ENCODE measurements around the gene SPSB2.

Gene SPSB2

DNA sequence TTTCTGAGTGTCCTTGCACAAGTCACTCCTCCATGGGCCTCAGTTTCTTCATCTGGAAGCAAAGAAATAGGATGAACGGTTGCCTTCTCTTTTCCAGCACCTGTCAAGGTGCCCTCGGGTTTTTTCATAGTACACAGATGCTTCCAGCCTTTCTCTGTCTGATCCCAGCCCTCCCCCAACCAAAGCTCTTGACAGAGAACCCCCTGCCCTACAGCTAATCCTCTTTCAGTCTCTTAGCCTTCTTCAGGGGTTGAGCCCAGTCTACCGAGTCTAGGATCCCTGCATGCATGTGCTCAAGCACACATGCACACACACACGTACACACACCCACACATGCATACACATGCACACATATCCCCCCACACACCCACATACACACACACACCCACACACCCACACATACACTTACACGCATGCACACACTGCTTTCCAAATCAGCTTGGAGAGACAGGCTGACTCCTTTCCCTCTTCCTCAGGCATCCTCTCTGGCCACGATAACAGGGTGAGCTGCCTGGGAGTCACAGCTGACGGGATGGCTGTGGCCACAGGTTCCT, 26.7 kb downstream of the SPSB2 start:
- no peak overlapping the region for H3K4me3 ChIP-seq (ENCODE audit: low read length, poor library complexity, severe bottlenecking)
- H3F3A ChIP-seq (ENCODE audit: low read depth): peaks cover 1% of the 10 kb centered on the region
- no peaks in the 10 kb centered on the region for H3K27me3 ChIP-seq (ENCODE audit: insufficient read depth, low read length, poor library complexity, severe bottlenecking)
- peaks cover 31% of the 10 kb centered on the region for H3K4me1 ChIP-seq (ENCODE audit: insufficient read depth, low read length, poor library complexity, severe bottlenecking)
- H3K4me2 ChIP-seq (ENCODE audit: low read depth, low read length, poor library complexity, severe bottlenecking): no peak overlapping the region
- peaks cover 36% of the 10 kb centered on the region; the same call in 1 of the 2 replicates for H3K36me3 ChIP-seq (ENCODE audit: insufficient read depth, low read length)
- TF ChIP-seq, protein P1, sequence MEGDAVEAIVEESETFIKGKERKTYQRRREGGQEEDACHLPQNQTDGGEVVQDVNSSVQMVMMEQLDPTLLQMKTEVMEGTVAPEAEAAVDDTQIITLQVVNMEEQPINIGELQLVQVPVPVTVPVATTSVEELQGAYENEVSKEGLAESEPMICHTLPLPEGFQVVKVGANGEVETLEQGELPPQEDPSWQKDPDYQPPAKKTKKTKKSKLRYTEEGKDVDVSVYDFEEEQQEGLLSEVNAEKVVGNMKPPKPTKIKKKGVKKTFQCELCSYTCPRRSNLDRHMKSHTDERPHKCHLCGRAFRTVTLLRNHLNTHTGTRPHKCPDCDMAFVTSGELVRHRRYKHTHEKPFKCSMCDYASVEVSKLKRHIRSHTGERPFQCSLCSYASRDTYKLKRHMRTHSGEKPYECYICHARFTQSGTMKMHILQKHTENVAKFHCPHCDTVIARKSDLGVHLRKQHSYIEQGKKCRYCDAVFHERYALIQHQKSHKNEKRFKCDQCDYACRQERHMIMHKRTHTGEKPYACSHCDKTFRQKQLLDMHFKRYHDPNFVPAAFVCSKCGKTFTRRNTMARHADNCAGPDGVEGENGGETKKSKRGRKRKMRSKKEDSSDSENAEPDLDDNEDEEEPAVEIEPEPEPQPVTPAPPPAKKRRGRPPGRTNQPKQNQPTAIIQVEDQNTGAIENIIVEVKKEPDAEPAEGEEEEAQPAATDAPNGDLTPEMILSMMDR (conservative IDR thresholded peaks at IDR 0.05; ENCODE audit: low read length): no peak
- no peak for TF ChIP-seq EZH2phosphoT487 (IDR thresholded peaks at IDR 0.05; ENCODE audit: borderline replicate concordance)
- H3K9me3 ChIP-seq (ENCODE audit: insufficient read depth, low read depth, low read length): no peaks in the 10 kb centered on the region
- H2AFZ ChIP-seq (ENCODE audit: low read length): no peak overlapping the region
- no peaks in the 10 kb centered on the region for H3K9me2 ChIP-seq (replicated peaks; ENCODE audit: low read depth, low read length)
- no peak overlapping the region for H3K9ac ChIP-seq (ENCODE audit: low read depth, low read length, poor library complexity, severe bottlenecking)
- H3K79me2 ChIP-seq (ENCODE audit: insufficient read depth, low read length): peaks cover 39% of the 10 kb centered on the region
- H4K20me1 ChIP-seq (ENCODE audit: insufficient read depth, low read length, poor library complexity, severe bottlenecking): peaks cover 4% of the 10 kb centered on the region

DNA sequence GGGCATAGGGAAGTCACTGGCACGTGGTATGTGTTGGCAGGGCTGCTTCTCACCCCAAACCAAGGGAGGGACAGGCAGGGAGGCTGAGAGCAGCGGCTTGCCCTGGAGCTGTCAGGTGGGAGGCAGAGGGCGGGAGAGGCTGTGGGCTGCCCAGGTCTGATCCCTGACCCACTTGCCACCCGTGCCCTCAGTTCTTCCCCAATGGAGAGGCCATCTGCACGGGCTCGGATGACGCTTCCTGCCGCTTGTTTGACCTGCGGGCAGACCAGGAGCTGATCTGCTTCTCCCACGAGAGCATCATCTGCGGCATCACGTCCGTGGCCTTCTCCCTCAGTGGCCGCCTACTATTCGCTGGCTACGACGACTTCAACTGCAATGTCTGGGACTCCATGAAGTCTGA, 27.7 kb downstream of the SPSB2 start:
- Histone ChIP-seq H4K20me1 (ENCODE audit: insufficient read depth, low read length, poor library complexity, severe bottlenecking) (no peaks in the 10 kb centered on the region), H2AFZ (ENCODE audit: low read length) (no peak overlapping the region), H3K27me3 (ENCODE audit: insufficient read depth, low read length, poor library complexity, severe bottlenecking) (no peaks in the 10 kb centered on the region), H3K9me2 (replicated peaks; ENCODE audit: low read depth, low read length) (no peaks in the 10 kb centered on the region), H3K9ac (ENCODE audit: low read depth, low read length, poor library complexity, severe bottlenecking) (no peak overlapping the region), H3K9me3 (ENCODE audit: insufficient read depth, low read depth, low read length) (no peaks in the 10 kb centered on the region), H3K4me2 (ENCODE audit: low read depth, low read length, poor library complexity, severe bottlenecking) (no peak overlapping the region), H3K79me2 (ENCODE audit: insufficient read depth, low read length) (peaks cover 33% of the 10 kb centered on the region), H3F3A (ENCODE audit: low read depth) (no peaks in the 10 kb centered on the region), H3K4me1 (ENCODE audit: insufficient read depth, low read length, poor library complexity, severe bottlenecking) (peaks cover 26% of the 10 kb centered on the region), H3K36me3 (ENCODE audit: insufficient read depth, low read length) (peaks cover 36% of the 10 kb centered on the region; the same call in 1 of the 2 replicates), H3K4me3 (ENCODE audit: low read length, poor library complexity, severe bottlenecking) (no peak overlapping the region)
- TF ChIP-seq, protein P1 (conservative IDR thresholded peaks at IDR 0.05; ENCODE audit: low read length): no peak
- TF ChIP-seq EZH2phosphoT487 (IDR thresholded peaks at IDR 0.05; ENCODE audit: borderline replicate concordance): no peak

DNA sequence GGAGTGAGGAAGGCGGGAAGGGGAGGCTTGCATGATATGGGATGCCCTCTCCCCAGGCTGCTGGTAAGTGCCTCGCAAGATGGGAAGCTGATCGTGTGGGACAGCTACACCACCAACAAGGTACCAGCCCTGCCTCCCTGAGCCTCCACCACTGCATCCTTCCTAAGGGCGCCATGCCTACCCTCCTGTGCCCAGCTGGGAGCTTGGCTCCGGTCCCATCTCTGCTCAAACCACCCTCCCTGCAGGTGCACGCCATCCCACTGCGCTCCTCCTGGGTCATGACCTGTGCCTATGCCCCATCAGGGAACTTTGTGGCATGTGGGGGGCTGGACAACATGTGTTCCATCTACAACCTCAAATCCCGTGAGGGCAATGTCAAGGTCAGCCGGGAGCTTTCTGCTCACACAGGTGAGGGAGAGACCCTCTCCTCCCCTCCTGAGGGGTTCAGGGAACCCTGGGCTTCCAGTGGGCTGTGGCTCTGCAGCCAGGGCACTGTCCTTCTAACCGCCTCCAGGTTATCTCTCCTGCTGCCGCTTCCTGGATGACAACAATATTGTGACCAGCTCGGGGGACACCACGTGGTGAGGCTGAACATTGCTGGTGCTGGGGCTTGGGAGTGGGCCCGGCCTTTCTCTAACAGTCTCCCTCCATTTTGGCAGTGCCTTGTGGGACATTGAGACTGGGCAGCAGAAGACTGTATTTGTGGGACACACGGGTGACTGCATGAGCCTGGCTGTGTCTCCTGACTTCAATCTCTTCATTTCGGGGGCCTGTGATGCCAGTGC, 29.8 kb downstream of the SPSB2 start:
- H3K4me2 ChIP-seq (ENCODE audit: low read depth, low read length, poor library complexity, severe bottlenecking): no peak overlapping the region
- no peak overlapping the region for H3K4me3 ChIP-seq (ENCODE audit: low read length, poor library complexity, severe bottlenecking)
- H4K20me1 ChIP-seq (ENCODE audit: insufficient read depth, low read length, poor library complexity, severe bottlenecking): no peaks in the 10 kb centered on the region
- H3K9ac ChIP-seq (ENCODE audit: low read depth, low read length, poor library complexity, severe bottlenecking): no peak overlapping the region
- H3K27me3 ChIP-seq (ENCODE audit: insufficient read depth, low read length, poor library complexity, severe bottlenecking): no peaks in the 10 kb centered on the region
- no peaks in the 10 kb centered on the region for H3K9me3 ChIP-seq (ENCODE audit: insufficient read depth, low read depth, low read length)
- peaks cover 12% of the 10 kb centered on the region; the same call in 1 of the 2 replicates for H3K79me2 ChIP-seq (ENCODE audit: insufficient read depth, low read length)
- H3K9me2 ChIP-seq (replicated peaks; ENCODE audit: low read depth, low read length): no peaks in the 10 kb centered on the region
- H2AFZ ChIP-seq (ENCODE audit: low read length): no peak overlapping the region
- no peaks in the 10 kb centered on the region for H3F3A ChIP-seq (ENCODE audit: low read depth)
- peaks cover 30% of the 10 kb centered on the region; the same call in 1 of the 2 replicates for H3K36me3 ChIP-seq (ENCODE audit: insufficient read depth, low read length)
- peaks cover 6% of the 10 kb centered on the region for H3K4me1 ChIP-seq (ENCODE audit: insufficient read depth, low read length, poor library complexity, severe bottlenecking)
- TF ChIP-seq, protein P1 (conservative IDR thresholded peaks at IDR 0.05; ENCODE audit: low read length): no peak
- no peak for TF ChIP-seq EZH2phosphoT487 (IDR thresholded peaks at IDR 0.05; ENCODE audit: borderline replicate concordance)
